ENCODE results near the gene RALGPS1. TPM values are rescaled to one million over a fixed set of nuclear protein-coding genes. Genes with fewer than 3 reads are reported as not detected.

The RALGPS1 gene
- polyA plus RNA-seq, 2 of the 4 experiments (the other 2 are of a cell fraction), result 5.0 to 7.9 TPM

DNA sequence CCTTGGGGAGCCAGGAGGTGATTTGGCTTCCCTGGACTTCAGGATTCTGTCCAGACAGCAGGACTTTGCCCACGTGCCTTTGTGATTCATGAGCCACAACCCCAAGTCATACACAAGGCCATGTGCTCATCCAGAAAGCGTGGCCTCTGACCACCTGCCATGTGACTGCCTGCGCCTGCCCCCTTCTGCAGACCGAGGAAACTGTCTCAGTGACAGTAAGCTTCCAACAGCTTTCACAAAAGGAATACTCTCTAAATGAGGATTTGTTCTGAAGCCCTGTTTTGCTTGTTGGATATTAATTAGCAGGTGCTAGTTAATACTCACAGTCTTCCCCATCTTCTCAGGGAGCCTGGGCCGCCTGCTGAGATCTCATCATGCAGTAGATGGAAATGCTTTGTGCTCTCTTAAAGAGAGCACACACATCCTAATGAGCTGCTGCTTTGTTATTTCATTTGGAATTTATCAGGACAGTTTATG is 244.8 kb downstream of the RALGPS1 start (continued):
- TF ChIP-seq CHD4 (IDR thresholded peaks at IDR 0.05; ENCODE audit: borderline replicate concordance), result no peak
- TF ChIP-seq SREBF2 (IDR thresholded peaks at IDR 0.05), result no peak
- TF ChIP-seq TP53 (CRISPR knock-in tag; IDR thresholded peaks at IDR 0.05), result no peak
- no peak for TF ChIP-seq CBX8 (IDR thresholded peaks at IDR 0.05)
- TF ChIP-seq HOXB13 (CRISPR knock-in tag; IDR thresholded peaks at IDR 0.05; ENCODE audit: low read depth), result no peak
- TF ChIP-seq NR3C1 (IDR thresholded peaks at IDR 0.05), result no peak
- no peak for TF ChIP-seq HMGXB4 (CRISPR knock-in tag; IDR thresholded peaks at IDR 0.05; ENCODE audit: borderline replicate concordance)
- TF ChIP-seq FOSL2 (IDR thresholded peaks at IDR 0.05), result no peak
- TF ChIP-seq FOSL2 (CRISPR knock-in tag; IDR thresholded peaks at IDR 0.05), result peak; percentile 65
- TF ChIP-seq CEBPB (IDR thresholded peaks at IDR 0.05), result no peak
- no peak for TF ChIP-seq EHMT2 (IDR thresholded peaks at IDR 0.05; ENCODE audit: low read depth)
- no peak; the same call in 1 of the 2 replicates for TF ChIP-seq JUNB (IDR thresholded peaks at IDR 0.05)
- no peak for TF ChIP-seq POLR2A (IDR thresholded peaks at IDR 0.05; ENCODE audit: low read length)
- TF ChIP-seq, protein P1, sequence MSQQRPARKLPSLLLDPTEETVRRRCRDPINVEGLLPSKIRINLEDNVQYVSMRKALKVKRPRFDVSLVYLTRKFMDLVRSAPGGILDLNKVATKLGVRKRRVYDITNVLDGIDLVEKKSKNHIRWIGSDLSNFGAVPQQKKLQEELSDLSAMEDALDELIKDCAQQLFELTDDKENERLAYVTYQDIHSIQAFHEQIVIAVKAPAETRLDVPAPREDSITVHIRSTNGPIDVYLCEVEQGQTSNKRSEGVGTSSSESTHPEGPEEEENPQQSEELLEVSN (IDR thresholded peaks at IDR 0.05; ENCODE audit: borderline replicate concordance, low read depth), result peak; percentile 72; the same call in 1 of the 2 replicates
- TF ChIP-seq, protein P2, sequence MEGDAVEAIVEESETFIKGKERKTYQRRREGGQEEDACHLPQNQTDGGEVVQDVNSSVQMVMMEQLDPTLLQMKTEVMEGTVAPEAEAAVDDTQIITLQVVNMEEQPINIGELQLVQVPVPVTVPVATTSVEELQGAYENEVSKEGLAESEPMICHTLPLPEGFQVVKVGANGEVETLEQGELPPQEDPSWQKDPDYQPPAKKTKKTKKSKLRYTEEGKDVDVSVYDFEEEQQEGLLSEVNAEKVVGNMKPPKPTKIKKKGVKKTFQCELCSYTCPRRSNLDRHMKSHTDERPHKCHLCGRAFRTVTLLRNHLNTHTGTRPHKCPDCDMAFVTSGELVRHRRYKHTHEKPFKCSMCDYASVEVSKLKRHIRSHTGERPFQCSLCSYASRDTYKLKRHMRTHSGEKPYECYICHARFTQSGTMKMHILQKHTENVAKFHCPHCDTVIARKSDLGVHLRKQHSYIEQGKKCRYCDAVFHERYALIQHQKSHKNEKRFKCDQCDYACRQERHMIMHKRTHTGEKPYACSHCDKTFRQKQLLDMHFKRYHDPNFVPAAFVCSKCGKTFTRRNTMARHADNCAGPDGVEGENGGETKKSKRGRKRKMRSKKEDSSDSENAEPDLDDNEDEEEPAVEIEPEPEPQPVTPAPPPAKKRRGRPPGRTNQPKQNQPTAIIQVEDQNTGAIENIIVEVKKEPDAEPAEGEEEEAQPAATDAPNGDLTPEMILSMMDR (IDR thresholded peaks at IDR 0.05), result no peak
- no peak for TF ChIP-seq EHF (CRISPR knock-in tag; IDR thresholded peaks at IDR 0.05)
- TF ChIP-seq RCOR1 (IDR thresholded peaks at IDR 0.05; ENCODE audit: low read depth, low read length), result no peak
- no peak for TF ChIP-seq SMC3 (IDR thresholded peaks at IDR 0.05)
- TF ChIP-seq MYC (IDR thresholded peaks at IDR 0.05; ENCODE audit: borderline replicate concordance, low read length), result peak; percentile 87
- TF ChIP-seq EP300 (IDR thresholded peaks at IDR 0.05), result no peak
- peak; percentile 95 for TF ChIP-seq MAX (IDR thresholded peaks at IDR 0.05)
- peak; percentile 83 for TF ChIP-seq NPAS2 (CRISPR knock-in tag; IDR thresholded peaks at IDR 0.05; ENCODE audit: borderline replicate concordance)

DNA sequence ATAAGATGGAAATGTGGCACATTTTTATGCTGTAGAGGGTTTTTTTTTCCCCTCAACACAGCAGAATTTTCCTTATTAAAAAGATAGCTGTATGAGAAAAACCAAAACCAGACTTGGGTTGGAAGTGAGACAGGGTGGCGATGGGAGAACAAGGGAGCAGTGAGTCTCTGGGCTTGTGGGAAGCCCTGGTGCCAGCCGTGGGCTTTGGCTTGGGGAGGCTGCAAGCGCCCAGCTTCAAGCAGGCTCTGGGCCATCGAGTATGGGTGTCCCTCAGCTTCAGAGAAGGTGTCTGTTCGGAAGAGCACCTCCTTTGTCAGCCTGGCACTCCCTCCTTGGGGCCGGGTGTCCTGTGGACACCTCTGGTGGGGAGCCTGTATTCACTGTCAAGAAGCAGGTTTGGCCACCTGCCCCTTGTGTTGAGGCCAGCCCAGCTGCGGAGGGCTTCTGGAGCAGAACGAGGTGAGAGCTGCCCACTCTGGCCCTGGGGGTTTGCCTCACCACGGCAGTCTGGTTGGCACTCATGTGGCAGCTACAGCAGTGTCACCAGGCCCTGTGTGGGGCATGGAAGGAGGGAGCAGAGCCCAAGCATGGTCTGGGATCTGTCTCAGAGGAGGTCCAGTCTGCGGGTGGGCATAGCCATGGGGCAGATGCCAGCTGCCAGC is 245.5 kb downstream of the RALGPS1 start:
- peak in 1 of 2 experiments; percentile 21; a peak in 2 of 6 replicates for ATAC-seq
- Histone ChIP-seq H3K4me2 (no peak overlapping the region), H3K4me1 (peaks cover 25% of the 10 kb centered on the region), H3K9me3 (no peaks in the 10 kb centered on the region), H3K4me3 (no peak overlapping the region), H3K27ac (peak overlapping the region; percentile 36 to 60; a peak in 4 of 6 replicates)
- FAIRE-seq, result no peak
- ChIA-PET POLR2A (no interaction called here), CTCF (interaction anchor here (0.8 to 5.6 kb wide), 7 partner anchors 10 to 220 kb away, joined by 3 to 23 read pairs (median 4); no protein-coding TSS in a partner anchor)
- DNase-seq (ENCODE audit: low read depth in 1 of 2, low spot score in 1 of 2), result no peak
- 87% methylated on average over 9 of the region's 10 CpGs for WGBS (ENCODE audit: missing lambda C conversion rate)
- TF ChIP-seq FOXS1 (CRISPR knock-in tag; IDR thresholded peaks at IDR 0.05) (no peak), RNF2 (IDR thresholded peaks at IDR 0.05; ENCODE audit: borderline replicate concordance, low read depth) (no peak)

Measured in A549 (cell line).